Esophagus (tissue), 2 donors: ENCODE results near the gene PCBP3. TPM values are rescaled to one million over a fixed set of nuclear protein-coding genes. Genes with fewer than 3 reads are reported as not detected.
A peak's percentile ranks its signal among the peaks of the same experiment; 100 is the strongest.
"Not testable (repeated sequence)": the region's sequence is repeated elsewhere in the genome, so short reads cannot be mapped to it uniquely, and the experiment has no call there.

Experiments used
- H3K27ac ChIP-seq, 2 donors: one replicate each; pipeline ENCODE4 v1.5.1; 2013; ENCODE audit warnings: low read depth in 2 of 2, mild to moderate bottlenecking in 2 of 2, inconsistent platforms in 1 of 2, low read length in 1 of 2, moderate library complexity in 1 of 2
- H3K27me3 ChIP-seq, 2 donors: one replicate each; pipeline ENCODE4 v1.6.1; 2013; ENCODE audit warnings: low read length in 2 of 2, control low read depth in 1 of 2, mild to moderate bottlenecking in 1 of 2; ENCODE audit not compliant: insufficient read depth in 2 of 2, control insufficient read depth in 1 of 2
- H3K36me3 ChIP-seq, 2 donors: one replicate each; pipeline ENCODE4 v1.6.1; 2013; ENCODE audit warnings: low read length in 1 of 2; ENCODE audit not compliant: control insufficient read depth in 2 of 2, insufficient read depth in 2 of 2
- H3K4me1 ChIP-seq, 2 donors: one replicate each; pipeline ENCODE4 v1.6.1; 2013; ENCODE audit warnings: low read length in 1 of 2; ENCODE audit not compliant: control insufficient read depth in 2 of 2, insufficient read depth in 2 of 2
- H3K4me3 ChIP-seq, 2 donors: one replicate each; pipeline ENCODE4 v1.5.1; 2013; ENCODE audit warnings: low read length in 2 of 2, mild to moderate bottlenecking in 2 of 2, low read depth in 1 of 2, moderate library complexity in 1 of 2
- H3K9me3 ChIP-seq, 2 donors: one replicate each; pipeline ENCODE4 v1.6.1; 2013; ENCODE audit warnings: mild to moderate bottlenecking in 2 of 2, low read depth in 1 of 2, low read length in 1 of 2, moderate library complexity in 1 of 2; ENCODE audit not compliant: control insufficient read depth in 2 of 2, insufficient read depth in 1 of 2
- WGBS, 2 donors: extraction: QIAGEN DNeasy Blood & Tissue Kit; methylation state at CpG; one replicate each; pipeline ENCODE4 v1.1.7; 2013; 5-methylcytosine and 5-hydroxymethylcytosine counted together
- polyA plus RNA-seq, 2 donors: library from polyadenylated mRNA; stranded (reverse); fragments of 200-250 nt; gene quantifications; one replicate each; pipeline ENCODE4 v1.2.3, GENCODE V29; 2013
- donor health status: healthy with polysubstance abuse.
- donor health status: Bipolar disorder and iron deficiency.

Gene PCBP3
- polyA plus RNA-seq, 2 donors = 0.24 to 0.67 TPM

DNA sequence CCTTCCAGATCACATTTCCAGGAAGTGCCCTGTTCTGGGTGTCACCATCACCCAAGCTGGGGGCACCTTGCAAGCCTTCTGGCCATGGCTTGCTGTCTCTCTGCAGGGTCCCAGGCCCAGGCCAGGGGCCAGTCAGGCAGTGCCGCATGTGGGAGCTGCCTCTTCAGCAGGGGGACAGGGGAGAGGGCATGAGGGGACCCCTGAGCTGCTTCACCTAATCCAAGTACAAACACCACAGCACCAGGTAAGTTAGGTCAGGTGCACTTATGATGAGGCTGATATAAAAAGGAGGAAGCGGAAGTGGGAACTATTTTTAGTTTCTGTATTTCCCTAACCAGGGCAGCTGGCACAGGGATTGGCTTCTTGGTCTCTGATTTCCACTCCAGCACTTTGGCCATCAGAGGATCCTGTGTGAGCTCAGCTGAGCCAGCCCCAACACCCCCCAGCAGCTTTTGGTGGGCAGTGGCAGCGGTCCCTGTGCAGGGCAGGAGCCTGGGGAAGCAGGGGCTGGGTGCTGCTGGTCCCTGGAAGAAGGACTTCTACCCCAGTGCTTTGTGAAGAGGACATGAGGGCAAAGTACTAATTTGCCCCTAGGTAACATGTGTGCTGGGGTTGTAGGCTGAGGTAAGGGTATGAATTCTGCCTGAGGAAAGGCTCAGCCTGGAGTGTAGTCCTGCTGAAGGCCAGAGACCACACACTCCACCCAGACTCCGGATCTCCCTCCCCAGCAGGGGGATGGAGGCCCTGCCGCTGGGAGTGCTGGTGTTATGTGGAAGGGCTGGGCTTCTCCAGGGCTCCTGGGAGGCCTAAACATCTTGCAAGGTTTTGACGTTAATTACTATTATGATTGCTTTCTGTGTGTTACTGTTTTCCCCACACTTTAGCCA is 3.3 kb upstream of the PCBP3 start:
- no peaks in the 10 kb centered on the region for H3K4me1 ChIP-seq
- H3K36me3 ChIP-seq = no peaks in the 10 kb centered on the region
- no peak overlapping the region for H3K27ac ChIP-seq
- peaks cover 8 to 14% of the 10 kb centered on the region in 2 donors for H3K27me3 ChIP-seq
- peaks cover 3 to 12% of the 10 kb centered on the region in 2 donors for H3K9me3 ChIP-seq
- no peak overlapping the region for H3K4me3 ChIP-seq
- 65 to 69% methylated on average over 6 of the region's 6 CpGs for WGBS, 2 donors

DNA sequence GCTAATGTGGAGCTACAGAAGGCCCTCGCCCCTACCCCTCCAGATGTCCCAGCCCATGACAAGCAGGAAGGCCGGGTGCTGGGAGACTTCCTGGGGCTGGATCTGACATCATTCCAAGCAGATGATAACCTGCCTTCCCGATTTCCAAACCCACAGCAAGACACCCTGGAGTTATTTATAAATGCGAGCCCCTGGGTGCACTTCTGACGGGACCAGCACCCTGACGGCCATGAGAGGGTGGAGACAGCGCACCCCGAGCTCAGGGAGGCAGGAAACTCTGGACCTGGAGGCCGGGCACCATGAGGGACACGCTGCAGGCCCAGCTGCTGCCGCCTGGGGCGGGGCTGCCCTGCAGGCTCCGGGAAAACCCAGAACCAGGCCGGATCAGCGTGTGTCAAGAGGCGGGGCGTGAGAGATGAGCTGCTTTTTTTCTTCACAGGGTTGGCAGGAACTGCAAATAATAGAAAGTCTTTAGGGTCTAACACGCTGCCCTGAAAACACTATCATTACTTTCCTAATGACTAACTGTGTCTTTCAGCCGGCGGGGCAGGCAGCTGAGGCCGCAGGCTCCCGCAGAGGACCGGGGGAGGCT is 2.5 kb upstream of the PCBP3 start:
- H3K9me3 ChIP-seq = peaks cover 3 to 8% of the 10 kb centered on the region in 2 donors
- no peak overlapping the region for H3K4me3 ChIP-seq
- H3K4me1 ChIP-seq = no peaks in the 10 kb centered on the region
- no peaks in the 10 kb centered on the region for H3K36me3 ChIP-seq
- WGBS, 2 donors = 45 to 46% methylated on average over 23 of the region's 23 CpGs
- no peak overlapping the region for H3K27ac ChIP-seq
- H3K27me3 ChIP-seq = peaks cover 10 to 16% of the 10 kb centered on the region in 2 donors

DNA sequence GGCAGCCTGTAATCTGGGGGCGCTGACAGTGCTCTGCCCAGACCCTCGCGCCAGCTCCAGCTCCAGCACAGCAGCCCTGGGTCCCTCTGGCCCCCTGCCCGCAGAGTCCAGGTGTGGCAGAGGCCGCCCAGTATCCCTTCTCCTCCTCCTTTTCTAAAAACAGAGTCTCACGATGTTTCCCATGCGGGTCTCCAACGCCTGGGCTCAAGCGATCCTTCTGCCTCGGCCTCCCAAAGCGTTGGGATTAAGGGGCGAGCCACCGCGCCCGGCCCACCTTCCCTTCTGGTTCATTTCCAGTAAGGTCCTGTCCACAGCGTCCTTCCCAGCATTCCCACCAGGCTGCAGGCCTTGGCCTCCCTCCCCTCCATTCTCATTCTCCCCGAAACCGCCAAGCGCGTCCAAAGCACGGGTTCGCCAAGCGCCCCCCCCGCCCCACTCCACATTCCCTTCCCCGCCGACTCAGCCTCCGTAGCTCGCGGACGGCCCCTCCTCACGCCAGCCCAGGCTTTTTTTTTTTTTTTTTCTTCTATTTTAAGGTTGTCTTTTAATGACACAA is 2.0 kb upstream of the PCBP3 start:
- Histone ChIP-seq H3K27ac (no peak overlapping the region), H3K4me3 (no peak overlapping the region), H3K9me3 (peaks cover 2 to 3% of the 10 kb centered on the region in 2 donors), H3K4me1 (no peaks in the 10 kb centered on the region), H3K36me3 (no peaks in the 10 kb centered on the region), H3K27me3 (peaks cover 10 to 16% of the 10 kb centered on the region in 2 donors)
- WGBS, 2 donors = 63 to 67% methylated on average over 31 of the region's 31 CpGs

DNA sequence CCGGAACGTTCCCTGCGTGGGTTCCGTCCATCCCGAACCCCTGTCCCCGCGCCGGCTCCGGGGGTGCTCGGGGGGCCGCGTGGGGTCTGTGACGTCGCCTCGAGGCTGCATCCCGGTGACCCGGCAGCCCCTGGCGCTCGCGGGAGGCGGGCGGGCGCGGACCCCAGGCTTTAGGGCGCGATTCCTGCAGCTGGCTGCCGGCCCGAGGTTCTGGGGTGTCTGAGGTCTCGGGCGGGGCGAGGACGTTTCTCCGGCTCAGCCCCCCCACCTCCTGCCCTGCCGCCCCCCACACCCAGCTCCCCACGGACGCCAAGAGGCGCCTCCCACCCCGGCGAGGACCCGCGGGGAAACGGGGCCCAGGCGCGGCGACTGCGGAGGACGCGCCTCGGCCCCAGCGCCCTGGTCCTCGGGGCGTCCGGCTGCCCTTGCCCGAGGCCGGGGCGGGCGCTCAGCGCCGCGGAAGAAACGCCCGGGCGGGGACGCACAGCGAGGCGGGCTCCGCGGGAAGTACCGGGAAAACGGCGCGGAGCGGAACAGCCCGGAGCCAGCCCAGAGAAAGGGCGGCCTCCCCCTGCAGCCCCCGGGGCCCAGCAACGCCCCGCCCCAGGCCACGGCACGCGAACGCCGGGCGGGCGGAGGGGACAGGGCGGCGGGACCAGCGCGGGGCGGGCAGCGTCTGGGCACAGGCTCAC is 1.3 kb upstream of the PCBP3 start:
- no peaks in the 10 kb centered on the region for H3K36me3 ChIP-seq
- H3K27ac ChIP-seq = no peak overlapping the region
- peaks cover 0 to 3% of the 10 kb centered on the region in 2 donors for H3K9me3 ChIP-seq
- H3K4me3 ChIP-seq = peak overlapping the region in 1 of 2 donors; percentile 12
- peaks cover 10 to 16% of the 10 kb centered on the region in 2 donors for H3K27me3 ChIP-seq
- H3K4me1 ChIP-seq = no peaks in the 10 kb centered on the region
- WGBS, 2 donors = 12 to 17% methylated on average over 57 to 91 of the region's 91 CpGs

DNA sequence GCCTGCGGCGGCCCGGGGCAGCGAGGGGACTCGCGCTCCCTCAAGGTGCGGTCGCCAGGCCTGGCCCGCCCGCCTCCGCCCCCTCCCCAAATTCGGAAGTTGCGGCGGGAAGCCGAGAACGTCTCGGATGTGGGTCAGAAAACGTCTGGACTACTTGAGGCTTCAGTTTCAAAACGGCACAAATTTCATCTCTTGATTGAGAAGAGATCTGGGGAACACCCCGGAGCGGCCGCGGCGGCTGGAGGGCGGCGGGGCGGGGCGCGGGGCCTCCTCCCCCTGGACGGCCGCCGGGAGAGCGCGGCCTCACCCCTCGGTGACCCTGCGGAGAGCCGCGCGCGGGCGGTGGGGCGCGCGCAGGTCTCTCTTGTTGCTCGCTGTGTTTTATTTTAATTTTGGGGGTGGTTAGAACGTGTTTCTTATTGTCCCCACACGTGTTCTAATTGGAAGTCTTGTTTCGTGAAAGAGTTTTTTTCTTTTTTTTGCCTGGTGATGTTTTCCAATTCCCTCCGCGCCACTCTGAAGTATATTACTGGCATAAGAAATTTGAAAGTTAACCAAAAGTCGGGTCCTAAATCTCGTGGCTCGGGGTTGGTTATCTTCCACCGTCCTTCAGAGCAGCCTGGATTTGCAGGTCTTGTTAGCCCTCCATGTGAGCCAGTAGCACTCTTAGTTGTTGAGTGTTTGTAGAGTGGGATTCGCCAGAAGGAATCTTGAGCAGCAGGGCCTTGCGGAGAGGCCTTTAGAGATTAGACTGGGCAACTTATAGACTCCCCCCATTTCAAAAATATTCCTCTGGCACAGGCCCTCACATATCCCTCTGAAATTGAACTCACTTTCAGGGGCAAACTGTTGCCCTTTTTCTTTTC is 749 bp downstream of the PCBP3 start:
- Histone ChIP-seq H3K9me3 (peaks cover 0 to 3% of the 10 kb centered on the region in 2 donors), H3K27me3 (peaks cover 10 to 16% of the 10 kb centered on the region in 2 donors), H3K4me1 (no peaks in the 10 kb centered on the region), H3K27ac (no peak overlapping the region), H3K4me3 (peak overlapping the region in 1 of 2 donors; percentile 42), H3K36me3 (no peaks in the 10 kb centered on the region)
- WGBS, 2 donors = 7% methylated on average over 51 to 56 of the region's 56 CpGs

DNA sequence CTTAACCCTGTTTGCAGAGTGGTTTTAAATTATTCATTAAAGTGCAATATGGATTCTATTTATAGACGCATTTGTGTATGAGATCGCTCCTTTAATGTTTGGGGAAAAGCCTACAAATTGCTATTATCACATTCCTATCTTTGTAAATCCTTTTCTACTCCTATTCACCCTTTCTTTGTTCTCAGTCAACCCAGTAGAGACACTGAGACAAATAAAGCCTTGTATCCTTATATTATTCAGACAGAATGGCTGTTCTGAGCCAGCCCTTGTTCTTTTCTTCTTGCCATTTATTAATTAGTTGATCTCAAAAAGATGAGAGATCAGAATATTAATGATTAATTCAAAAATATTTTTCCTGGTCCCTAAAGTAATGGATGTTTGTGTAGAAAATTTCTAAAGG is 8.4 kb downstream of the PCBP3 start:
- no peaks in the 10 kb centered on the region for H3K27me3 ChIP-seq
- H3K4me3 ChIP-seq = no peak overlapping the region
- no peaks in the 10 kb centered on the region for H3K36me3 ChIP-seq
- WGBS, 2 donors = 63 to 66% methylated on average over 2 of the region's 2 CpGs
- H3K27ac ChIP-seq = no peak overlapping the region
- H3K9me3 ChIP-seq = no peaks in the 10 kb centered on the region
- no peaks in the 10 kb centered on the region for H3K4me1 ChIP-seq

DNA sequence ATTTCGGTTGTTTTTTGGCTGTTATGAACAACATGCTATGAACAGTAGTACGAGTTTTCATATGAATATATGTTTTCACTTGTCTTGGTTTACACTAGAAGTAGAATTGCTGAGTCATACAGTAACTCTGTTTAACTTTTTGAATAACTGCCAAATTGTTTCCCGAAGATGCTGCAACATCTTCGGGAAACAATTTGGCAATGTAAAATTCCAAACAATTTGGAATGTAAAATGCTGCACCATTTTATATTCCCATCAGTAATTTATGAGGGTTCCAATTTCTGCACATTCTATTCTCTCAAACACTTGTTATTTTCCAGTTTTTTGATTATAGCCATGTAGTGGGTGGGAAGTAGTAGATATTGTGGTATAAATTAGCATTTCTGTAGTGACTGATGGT is 11.6 kb downstream of the PCBP3 start:
- no peaks in the 10 kb centered on the region for H3K36me3 ChIP-seq
- no peaks in the 10 kb centered on the region for H3K27me3 ChIP-seq
- no peak overlapping the region for H3K27ac ChIP-seq
- H3K4me3 ChIP-seq = no peak overlapping the region
- WGBS, 2 donors = 40 to 47% methylated on average over 4 of the region's 4 CpGs
- no peaks in the 10 kb centered on the region for H3K9me3 ChIP-seq
- no peaks in the 10 kb centered on the region for H3K4me1 ChIP-seq

DNA sequence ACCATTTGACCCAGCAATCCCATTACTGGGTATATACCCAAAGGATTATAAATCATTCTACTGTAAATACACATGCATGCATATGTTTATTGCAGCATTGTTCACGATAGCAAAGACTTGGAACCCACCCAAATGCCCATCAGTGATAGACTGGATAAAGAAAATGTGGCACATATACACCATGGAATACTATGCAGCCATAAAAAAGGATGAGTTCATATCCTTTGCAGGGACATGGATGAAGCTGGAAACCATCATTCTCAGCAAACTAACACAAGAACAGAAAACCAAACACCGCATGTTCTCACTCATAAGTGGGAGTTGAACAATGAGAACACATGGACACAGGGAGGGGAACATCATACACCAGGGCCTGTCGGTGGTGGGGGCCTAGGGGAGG is 12.6 kb downstream of the PCBP3 start:
- WGBS, 2 donors = 63 to 68% methylated on average over 2 of the region's 3 CpGs
- not testable (repeated sequence) for H3K4me3 ChIP-seq, H3K27me3 ChIP-seq, H3K4me1 ChIP-seq, H3K36me3 ChIP-seq, H3K9me3 ChIP-seq, H3K27ac ChIP-seq
